B cell (primary cell): ENCODE results near the gene KLHL25. TPM values are rescaled to one million over a fixed set of nuclear protein-coding genes. Genes with fewer than 3 reads are reported as not detected.
A peak's percentile ranks its signal among the peaks of the same experiment; 100 is the strongest.

Source experiments
- ATAC-seq: fragments of 200-7000 bp; cut with Tn5 transposase; one replicate; pipeline ENCODE4 v1.10.0; 2021; ENCODE audit warnings: low read depth, mild to moderate bottlenecking, moderate number of reproducible peaks, moderate library complexity
- CTCF ChIA-PET: fragments of 350-600 bp; sonication (Branson Sonifier 250); formaldehyde crosslinking; loops from one replicate; lab custom pipeline; 2021; ENCODE audit warnings: antibody characterized with exemption, inconsistent platforms; lab: Charles Lee
- POLR2A ChIA-PET: fragments of 350-600 bp; sonication (Branson Sonifier 250); formaldehyde crosslinking; loops from one replicate; lab custom pipeline; 2021; ENCODE audit warnings: antibody characterized with exemption; lab: Charles Lee
- DNase-seq: peaks from one replicate; pipeline ENCODE4 v3.0.0; 2013
- H2AFZ ChIP-seq: 2 replicates; pipeline ENCODE4 v1.6.1; 2012; ENCODE audit warnings: mild to moderate bottlenecking, low read depth, low read length; ENCODE audit not compliant: insufficient read depth, poor library complexity, severe bottlenecking
- H3K27ac ChIP-seq, 2 donors: 1 replicate in 1 of 2; 2 replicates in 1 of 2; pipeline ENCODE4 v1.5.1; 2012 to 2013; ENCODE audit warnings: low read length in 2 of 2, mild to moderate bottlenecking in 2 of 2, moderate library complexity in 1 of 2
- H3K27me3 ChIP-seq, 4 experiments: fragments of 200-600 bp in 1 of 4; sonication (generic) in 1 of 4; replicated peaks in 1 of 4; 1 replicate in 2 of 4; 2 replicates in 2 of 4; pipeline versions ENCODE4 v1.6.1 to v1.7.0; 2013 to 2016; ENCODE audit warnings: low read length in 3 of 4, mild to moderate bottlenecking in 2 of 4, mixed read lengths in 1 of 4, moderate library complexity in 1 of 4; ENCODE audit not compliant: insufficient read depth in 4 of 4, control insufficient read depth in 3 of 4; ENCODE audit errors: control extremely low read depth in 1 of 4
- H3K36me3 ChIP-seq, 2 experiments: replicated peaks in 1 of 2; 1 replicate in 1 of 2; 2 replicates in 1 of 2; pipeline versions ENCODE4 v1.6.1 to v1.7.1; 2013; ENCODE audit warnings: low read length in 1 of 2; ENCODE audit not compliant: insufficient read depth in 2 of 2, control insufficient read depth in 1 of 2; ENCODE audit errors: control extremely low read depth in 1 of 2, extremely low read depth in 1 of 2
- H3K4me1 ChIP-seq, 2 donors: fragments of 200-600 bp in 1 of 2; sonication (generic) in 1 of 2; 1 replicate in 1 of 2; 2 replicates in 1 of 2; pipeline versions ENCODE4 v1.5.1 to v1.6.1; 2013 to 2017; ENCODE audit warnings: low read length in 2 of 2; ENCODE audit not compliant: control insufficient read depth in 2 of 2, insufficient read depth in 2 of 2
- H3K4me2 ChIP-seq: replicated peaks from 2 replicates; pipeline ENCODE3; 2012; ENCODE audit warnings: mild to moderate bottlenecking, low read depth, low read length; ENCODE audit not compliant: poor library complexity, severe bottlenecking
- H3K4me3 ChIP-seq, 5 experiments: fragments of 200-600 bp in 1 of 5; sonication (generic) in 1 of 5; 1 replicate in 3 of 5; 2 replicates in 2 of 5; pipeline versions ENCODE4 v1.5.1 to v1.7.0; 2011 to 2016; ENCODE audit warnings: low read length in 4 of 5, mild to moderate bottlenecking in 4 of 5, low read depth in 2 of 5, control low read depth in 1 of 5, moderate library complexity in 1 of 5; ENCODE audit not compliant: insufficient read depth in 1 of 5; ENCODE audit errors: control extremely low read depth in 1 of 5, extremely low read depth in 1 of 5
- H3K79me2 ChIP-seq: fragments of 200-600 bp; sonication (generic); one replicate; pipeline ENCODE4 v1.6.0; 2016; ENCODE audit warnings: low read length; ENCODE audit not compliant: control insufficient read depth, insufficient read depth
- H3K9ac ChIP-seq: fragments of 200-600 bp; sonication (generic); 2 replicates; pipeline ENCODE4 v1.6.1; 2017; ENCODE audit warnings: mild to moderate bottlenecking, low read length, moderate library complexity
- H3K9me3 ChIP-seq, 3 donors: one replicate each; pipeline versions ENCODE4 v1.6.1 to v1.7.1; 2013; ENCODE audit warnings: low read length in 2 of 3; ENCODE audit not compliant: control insufficient read depth in 2 of 3, insufficient read depth in 1 of 3; ENCODE audit errors: control extremely low read depth in 1 of 3
- H4K20me1 ChIP-seq: 2 replicates; pipeline ENCODE4 v1.6.0; 2012; ENCODE audit warnings: mild to moderate bottlenecking, low read length; ENCODE audit not compliant: insufficient read depth, control insufficient read depth, poor library complexity, severe bottlenecking
- H3K27ac Mint-ChIP-seq: one replicate; pipeline ENCODE4 v1.8.0; 2021; ENCODE audit warnings: mixed read lengths
- H3K27me3 Mint-ChIP-seq: one replicate; pipeline ENCODE4 v1.8.0; 2021; ENCODE audit warnings: mixed read lengths
- H3K4me1 Mint-ChIP-seq: one replicate; pipeline ENCODE4 v1.8.0; 2021; ENCODE audit warnings: mixed read lengths
- H3K4me3 Mint-ChIP-seq: one replicate; pipeline ENCODE4 v1.8.0; 2021; ENCODE audit warnings: mixed read lengths
- H3K9me3 Mint-ChIP-seq: one replicate; pipeline ENCODE4 v1.8.0; 2022; ENCODE audit warnings: mixed read lengths; ENCODE audit not compliant: insufficient read depth
- CTCF ChIP-seq: fragments of 200-600 bp; IDR thresholded peaks from one replicate; pipeline ENCODE4 v1.8.0; 2022; ENCODE audit warnings: antibody characterized with exemption, mild to moderate bottlenecking
- EZH2 ChIP-seq: IDR thresholded peaks from 2 replicates; pipeline ENCODE4 v1.6.1; 2012; ENCODE audit warnings: borderline replicate concordance, low read depth, mild to moderate bottlenecking, moderate library complexity, low read length; ENCODE audit not compliant: insufficient read depth, poor library complexity, severe bottlenecking
- WGBS: methylation state at CpG from one replicate; pipeline ENCODE4 v1.1.5; 2013; ENCODE audit warnings: missing lambda C conversion rate; ENCODE audit not compliant: insufficient coverage; 5-methylcytosine and 5-hydroxymethylcytosine counted together
- intact Hi-C: fragments of 100-400 bp; cut with micrococcal nuclease; formaldehyde crosslinking; loops from one replicate; pipeline ENCODE4 v1.10.0; 2022
- polyA plus RNA-seq: library from polyadenylated mRNA; depleted of rRNA; stranded (reverse); fragments of >200 nt; gene quantifications from 2 replicates; pipeline ENCODE4 v1.2.3, GENCODE V29; 2012
- total RNA-seq, 2 donors: library from RNA; stranded (reverse); fragments of 120-200 nt in 1 of 2; gene quantifications; 1 replicate in 1 of 2; 2 replicates in 1 of 2; pipeline versions ENCODE4 v1.2.3 to v1.2.4, GENCODE V29; 2013 to 2022

The KLHL25 gene
- total and polyA plus RNA-seq, 2 donors (not counting 1 experiment from before 2014, with no cell fraction given), result 1.1 to 3.3 TPM

GRCh38 chr15:85764649-85765277 lies 30.0 kb downstream of the KLHL25 start:
- Mint-ChIP-seq H3K27me3 (no peaks in the 10 kb centered on the region), H3K27ac (no peak overlapping the region), H3K9me3 (no peaks in the 10 kb centered on the region), H3K4me3 (no peak overlapping the region), H3K4me1 (no peaks in the 10 kb centered on the region)
- Histone ChIP-seq H3K27me3 (no peaks in the 10 kb centered on the region), H3K4me2 (no peak overlapping the region), H3K4me3 (no peak overlapping the region), H3K27ac (no peak overlapping the region), H3K9ac (no peak overlapping the region), H2AFZ (no peak overlapping the region), H3K79me2 (no peaks in the 10 kb centered on the region), H3K4me1 (no peaks in the 10 kb centered on the region), H4K20me1 (no peaks in the 10 kb centered on the region), H3K36me3 (no peaks in the 10 kb centered on the region), H3K9me3 (peaks cover 0 to 2% (median 0%) of the 10 kb centered on the region in 3 donors)
- DNase-seq (no peak), ATAC-seq (no peak)
- TF ChIP-seq CTCF, result no peak
- TF ChIP-seq EZH2, result no peak
- POLR2A ChIA-PET, result no interaction called here
- intact Hi-C loops, result no loop called here
- 83% methylated on average over 1 of the region's 3 CpGs for WGBS
- CTCF ChIA-PET, result no interaction called here

- CTCF ChIA-PET, result no interaction called here
- TF ChIP-seq EZH2 (no peak), CTCF (no peak)
- WGBS, result 97% methylated on average over 28 of the region's 28 CpGs
- no peak overlapping the region for H3K4me3 ChIP-seq
- intact Hi-C loops, result no loop called here
- H3K9me3 Mint-ChIP-seq, result no peaks in the 10 kb centered on the region
- peaks cover 0 to 2% (median 0%) of the 10 kb centered on the region in 3 donors for H3K9me3 ChIP-seq
- DNase-seq, result no peak
- H3K36me3 ChIP-seq, result no peaks in the 10 kb centered on the region
- no peak overlapping the region for H3K27ac ChIP-seq
- H3K4me1 Mint-ChIP-seq, result no peaks in the 10 kb centered on the region
- no peaks in the 10 kb centered on the region for H3K4me1 ChIP-seq
- no peaks in the 10 kb centered on the region for H3K27me3 Mint-ChIP-seq
- H3K27me3 ChIP-seq, result no peaks in the 10 kb centered on the region
- H3K9ac ChIP-seq, result no peak overlapping the region
- H3K4me2 ChIP-seq, result no peak overlapping the region
- peak overlapping the region; percentile 50 for H3K27ac Mint-ChIP-seq
- ATAC-seq, result no peak
- POLR2A ChIA-PET, result no interaction called here
- H3K79me2 ChIP-seq, result no peaks in the 10 kb centered on the region
- H2AFZ ChIP-seq, result no peak overlapping the region
- no peaks in the 10 kb centered on the region for H4K20me1 ChIP-seq
- H3K4me3 Mint-ChIP-seq, result no peak overlapping the region
Observed at GRCh38 chr15:85763673-85764633, 30.8 kb downstream of the KLHL25 start.
